GM12878 (cell line): Measurements from ENCODE around the gene PDK3. TPM values are rescaled to one million over a fixed set of nuclear protein-coding genes. Genes with fewer than 3 reads are reported as not detected.

Experiments
- ATAC-seq: fragments of 200-7000 bp; cut with Tn5 transposase; 3 replicates; pipeline ENCODE4 v1.9.1; 2020; ENCODE audit warnings: mild to moderate bottlenecking, moderate library complexity
- BruUV-seq: library from RNA; stranded (reverse); fragments of 400-500 nt; replicated peaks from 2 replicates; lab custom pipeline; 2021; lab: Mats Ljungman, UMichigan
- CTCF ChIA-PET: fragments of 300-600 bp; sonication (Branson Sonifier 250); formaldehyde crosslinking; extraction: SDS; loops from one replicate; lab custom pipeline; 2021; ENCODE audit warnings: inconsistent platforms; lab: Yijun Ruan, JAX
- POLR2A ChIA-PET: fragments of 350-600 bp; formaldehyde crosslinking; extraction: SDS; loops from one replicate; lab custom pipeline; 2021; ENCODE audit warnings: inconsistent platforms; lab: Charles Lee
- RAD21 ChIA-PET: fragments of 300-600 bp; sonication (Branson Sonifier 250); formaldehyde crosslinking; loops from one replicate; lab custom pipeline; 2023; ENCODE audit warnings: antibody characterized with exemption; ENCODE audit not compliant: unreplicated experiment; lab: Charles Lee
- SMC1A ChIA-PET: fragments of 300-600 bp; sonication (Branson Sonifier 250); formaldehyde crosslinking; loops from one replicate; lab custom pipeline; 2023; ENCODE audit not compliant: unreplicated experiment, uncharacterized antibody; lab: Charles Lee
- DNase-seq: peaks from one replicate; pipeline ENCODE4 v3.0.0-alpha.2; 2011; ENCODE audit warnings: low read depth, low spot score
- FAIRE-seq: peaks from 3 replicates; lab custom pipeline; 2011; peaks lifted over from hg19 to GRCh38; lab: Jason Lieb, UNC
- H2AFZ ChIP-seq: 2 replicates; pipeline ENCODE4 v1.6.0; 2011; ENCODE audit warnings: low read depth, low read length, control low read depth; ENCODE audit not compliant: control insufficient read depth
- H3K27ac ChIP-seq: 2 replicates; pipeline ENCODE4 v1.5.1; 2011; ENCODE audit warnings: control low read depth; ENCODE audit not compliant: control insufficient read depth, insufficient read depth
- H3K27me3 ChIP-seq, 2 experiments: replicated peaks in 1 of 2; 2 replicates each; pipeline versions ENCODE4 v1.6.0 to v1.6.1; 2011; ENCODE audit warnings: low read length in 1 of 2; ENCODE audit not compliant: control insufficient read depth in 2 of 2, insufficient read depth in 2 of 2
- H3K36me3 ChIP-seq, 2 experiments: 2 replicates each; pipeline ENCODE4 v1.5.1; 2011; ENCODE audit warnings: low read length in 1 of 2; ENCODE audit not compliant: control insufficient read depth in 2 of 2, insufficient read depth in 2 of 2
- H3K4me1 ChIP-seq: 2 replicates; pipeline ENCODE4 v1.6.1; 2011; ENCODE audit warnings: mild to moderate bottlenecking, low read length, moderate library complexity, mixed read lengths; ENCODE audit not compliant: control insufficient read depth, insufficient read depth
- H3K4me2 ChIP-seq: 2 replicates; pipeline ENCODE4 v1.6.0; 2011; ENCODE audit warnings: control low read depth; ENCODE audit not compliant: control insufficient read depth, insufficient read depth
- H3K4me3 ChIP-seq: fragments of 200-600 bp; sonication (generic); 2 replicates; pipeline ENCODE4 v1.5.1; 2016
- H3K79me2 ChIP-seq: 2 replicates; pipeline ENCODE4 v1.6.0; 2011; ENCODE audit warnings: low read length; ENCODE audit not compliant: control insufficient read depth, insufficient read depth
- H3K9ac ChIP-seq: 2 replicates; pipeline ENCODE4 v1.8.0; 2011; ENCODE audit warnings: low read length, control low read depth, mixed read lengths; ENCODE audit not compliant: control insufficient read depth, insufficient read depth
- H3K9me3 ChIP-seq: replicated peaks from 3 replicates; pipeline ENCODE4 v1.5.1; 2011; ENCODE audit warnings: mild to moderate bottlenecking, low read length; ENCODE audit not compliant: control insufficient read depth, insufficient read depth
- H4K20me1 ChIP-seq: 2 replicates; pipeline ENCODE4 v1.6.0; 2011; ENCODE audit not compliant: control insufficient read depth, insufficient read depth
- BMI1 ChIP-seq: fragments of 450-650 bp; IDR thresholded peaks from 2 replicates; pipeline ENCODE4 v1.6.1; 2016; ENCODE audit warnings: mild to moderate bottlenecking, moderate library complexity, borderline replicate concordance
- ZNF24 ChIP-seq: fragments of 450-650 bp; IDR thresholded peaks from 2 replicates; pipeline ENCODE4 v1.6.1; 2017; ENCODE audit warnings: antibody characterized with exemption, mild to moderate bottlenecking
- WGBS: methylation state at CpG from one replicate; pipeline ENCODE4 v1.1.6; 2016; ENCODE audit warnings: low lambda C conversion rate; ENCODE audit not compliant: insufficient replicate concordance, insufficient coverage; ENCODE audit errors: missing lambda C conversion rate; 5-methylcytosine and 5-hydroxymethylcytosine counted together
- in situ Hi-C: fragments of 300-500 bp; cut with MboI; formaldehyde crosslinking; loops from 9 replicates; pipeline ENCODE4 v1.14.3; 2018; ENCODE audit warnings: mixed read lengths
- intact Hi-C: fragments of 100-400 bp; cut with micrococcal nuclease; formaldehyde crosslinking; loops from one replicate; pipeline ENCODE4 v1.14.2; 2022; ENCODE audit not compliant: unreplicated experiment
- polyA plus RNA-seq, 11 experiments: library from polyadenylated mRNA; depleted of rRNA in 4 of 11; unstranded in 6 of 11; stranded (reverse) in 5 of 11; fragments of >200 nt; fragmentation: Nextera tagmentation in 4 of 11; fragmentation: Illumina TruSeq in 1 of 11; extraction: Ambion mirVana in 4 of 11; extraction: Trizol in 1 of 11; gene quantifications; 1 replicate in 1 of 11; 2 replicates in 10 of 11; pipeline versions ENCODE4 v1.2.1 to v1.2.3, GENCODE V29; 2011 to 2016; ENCODE audit warnings: inconsistent platforms in 2 of 11, missing spikeins in 2 of 11, low read depth in 1 of 11
- small RNA-seq: library from RNA; depleted of rRNA; stranded (forward); fragments of <200 nt; gene quantifications from one replicate; pipeline ENCODE3, GENCODE V24; 2014
- total RNA-seq, 4 experiments: library from RNA; depleted of rRNA in 3 of 4; stranded (reverse); fragments of >200 nt in 3 of 4; fragmentation: Illumina TruSeq in 1 of 4; extraction: Trizol in 1 of 4; gene quantifications; 2 replicates each; pipeline versions ENCODE4 v1.2.1 to v1.2.3, GENCODE V29; 2013 to 2021
- TF ChIP-seq, protein P1 (sequence below): fragments of 450-650 bp; IDR thresholded peaks from 2 replicates; pipeline ENCODE4 v1.6.1; 2014; ENCODE audit warnings: mild to moderate bottlenecking

PDK3 gene
- total and polyA plus RNA-seq, 10 of the 15 experiments (the other 5 are each of a cell fraction or from before 2014, with no cell fraction given): 4.2 to 54.6 (median 21.9) TPM

DNA sequence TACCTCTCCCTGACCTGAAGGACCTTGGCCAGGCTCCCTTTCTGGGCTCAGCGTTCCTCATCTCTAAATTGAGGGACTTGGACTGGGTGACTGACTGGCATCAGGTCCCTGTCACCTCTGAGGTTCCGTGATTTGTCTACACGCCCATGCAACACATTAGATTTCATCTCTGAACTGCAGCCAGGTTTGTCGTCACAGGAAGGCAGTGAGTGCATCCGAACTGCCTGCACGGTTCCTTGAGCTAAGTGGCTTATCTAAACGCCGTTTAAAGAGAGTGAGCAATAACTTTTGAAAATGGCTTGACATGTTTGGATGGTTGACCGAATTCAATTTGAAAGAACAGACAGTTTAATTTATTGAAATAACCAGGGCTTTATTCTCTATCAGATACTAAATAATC, 112.0 kb downstream of the PDK3 start:
- Histone ChIP-seq H3K79me2 (no peaks in the 10 kb centered on the region), H3K36me3 (no peaks in the 10 kb centered on the region), H3K4me3 (no peak overlapping the region), H2AFZ (no peak overlapping the region), H3K27ac (no peak overlapping the region), H3K27me3 (no peaks in the 10 kb centered on the region), H3K4me1 (no peaks in the 10 kb centered on the region), H3K9ac (no peak overlapping the region), H3K4me2 (no peak overlapping the region), H4K20me1 (no peaks in the 10 kb centered on the region), H3K9me3 (no peaks in the 10 kb centered on the region)
- ChIA-PET SMC1A (interaction anchor here (0.6 kb wide), 1 partner anchor 33 kb away, joined by 3 read pairs; no protein-coding TSS in a partner anchor), CTCF (interaction anchor here (0.6 to 1.3 kb wide), 3 partner anchors 11 to 21 kb away, joined by 3 to 4 read pairs (median 3); no protein-coding TSS in a partner anchor), RAD21 (no interaction called here), POLR2A (no interaction called here)
- FAIRE-seq (no peak), DNase-seq (no peak), ATAC-seq (no peak)
- in situ Hi-C loops: no loop called here
- intact Hi-C loops: no loop called here
- no TSS peak for BruUV-seq
- TF ChIP-seq ZNF24 (no peak), BMI1 (no peak)
- TF ChIP-seq, protein P1, sequence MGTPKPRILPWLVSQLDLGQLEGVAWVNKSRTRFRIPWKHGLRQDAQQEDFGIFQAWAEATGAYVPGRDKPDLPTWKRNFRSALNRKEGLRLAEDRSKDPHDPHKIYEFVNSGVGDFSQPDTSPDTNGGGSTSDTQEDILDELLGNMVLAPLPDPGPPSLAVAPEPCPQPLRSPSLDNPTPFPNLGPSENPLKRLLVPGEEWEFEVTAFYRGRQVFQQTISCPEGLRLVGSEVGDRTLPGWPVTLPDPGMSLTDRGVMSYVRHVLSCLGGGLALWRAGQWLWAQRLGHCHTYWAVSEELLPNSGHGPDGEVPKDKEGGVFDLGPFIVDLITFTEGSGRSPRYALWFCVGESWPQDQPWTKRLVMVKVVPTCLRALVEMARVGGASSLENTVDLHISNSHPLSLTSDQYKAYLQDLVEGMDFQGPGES: no peak
- WGBS: 48% methylated on average over 9 of the region's 9 CpGs

Small RNAs within 50 kb of the gene (small RNA-seq; reads per million reads assigned to genes)
- not detected for gene SNRPEP9

Other genes starting within 250 kb of the PDK3 start
- gene SUPT20HL2, start 151.2 kb upstream of the PDK3 start, total RNA-seq (2014; rRNA removed): not detected in 2 replicates
- not detected in 2 replicates for gene SUPT20HL2, start 151.2 kb upstream of the PDK3 start, total RNA-seq (2014; rRNA removed; fragmentation: Illumina TruSeq; extraction: Trizol)
- gene SUPT20HL2, start 151.2 kb upstream of the PDK3 start, total RNA-seq (2021): not detected in 2 replicates
- gene SUPT20HL2, start 151.2 kb upstream of the PDK3 start, polyA plus RNA-seq (2011; rRNA removed): not detected in 2 replicates
- not detected in 2 replicates for gene SUPT20HL2, start 151.2 kb upstream of the PDK3 start, polyA plus RNA-seq (2014; fragmentation: Illumina TruSeq; extraction: Trizol)
- gene SUPT20HL2, start 151.2 kb upstream of the PDK3 start, polyA plus RNA-seq (2014; fragmentation: Nextera tagmentation; extraction: Ambion mirVana): not detected
- gene SUPT20HL2, start 151.2 kb upstream of the PDK3 start, polyA plus RNA-seq (2014; rRNA removed): not detected in 2 replicates
- not detected for gene SUPT20HL2, start 151.2 kb upstream of the PDK3 start, polyA plus RNA-seq (2016; fragmentation: Nextera tagmentation; extraction: Ambion mirVana)
- gene SUPT20HL1, start 104.6 kb upstream of the PDK3 start, total RNA-seq (2014; rRNA removed): not detected in 2 replicates
- gene SUPT20HL1, start 104.6 kb upstream of the PDK3 start, total RNA-seq (2014; rRNA removed; fragmentation: Illumina TruSeq; extraction: Trizol): not detected in 2 replicates
- not detected in 2 replicates for gene SUPT20HL1, start 104.6 kb upstream of the PDK3 start, total RNA-seq (2021)
- not detected in 2 replicates for gene SUPT20HL1, start 104.6 kb upstream of the PDK3 start, polyA plus RNA-seq (2011; rRNA removed)
- gene SUPT20HL1, start 104.6 kb upstream of the PDK3 start, polyA plus RNA-seq (2014; fragmentation: Illumina TruSeq; extraction: Trizol): not detected in 2 replicates
- gene SUPT20HL1, start 104.6 kb upstream of the PDK3 start, polyA plus RNA-seq (2014; fragmentation: Nextera tagmentation; extraction: Ambion mirVana): not detected
- gene SUPT20HL1, start 104.6 kb upstream of the PDK3 start, polyA plus RNA-seq (2014; rRNA removed): not detected in 2 replicates
- not detected for gene SUPT20HL1, start 104.6 kb upstream of the PDK3 start, polyA plus RNA-seq (2016; fragmentation: Nextera tagmentation; extraction: Ambion mirVana)
- not detected in 2 replicates for gene PCYT1B, start 182.1 kb downstream of the PDK3 start, total RNA-seq (2014; rRNA removed)
- not detected in 2 replicates for gene PCYT1B, start 182.1 kb downstream of the PDK3 start, total RNA-seq (2014; rRNA removed; fragmentation: Illumina TruSeq; extraction: Trizol)
- 0.08 and 0.10 TPM in 2 replicates for gene PCYT1B, start 182.1 kb downstream of the PDK3 start, total RNA-seq (2021)
- not detected in 2 replicates for gene PCYT1B, start 182.1 kb downstream of the PDK3 start, polyA plus RNA-seq (2011; rRNA removed)
- not detected in 2 replicates for gene PCYT1B, start 182.1 kb downstream of the PDK3 start, polyA plus RNA-seq (2014; fragmentation: Illumina TruSeq; extraction: Trizol)
- gene PCYT1B, start 182.1 kb downstream of the PDK3 start, polyA plus RNA-seq (2014; fragmentation: Nextera tagmentation; extraction: Ambion mirVana): not detected
- not detected in 2 replicates for gene PCYT1B, start 182.1 kb downstream of the PDK3 start, polyA plus RNA-seq (2014; rRNA removed)
- gene PCYT1B, start 182.1 kb downstream of the PDK3 start, polyA plus RNA-seq (2016; fragmentation: Nextera tagmentation; extraction: Ambion mirVana): not detected
- 25.3 and 29.5 TPM in 2 replicates for gene POLA1, start 228.6 kb downstream of the PDK3 start, total RNA-seq (2014; rRNA removed)
- 34.7 and 36.8 TPM in 2 replicates for gene POLA1, start 228.6 kb downstream of the PDK3 start, total RNA-seq (2014; rRNA removed; fragmentation: Illumina TruSeq; extraction: Trizol)
- 24.9 and 25.4 TPM in 2 replicates for gene POLA1, start 228.6 kb downstream of the PDK3 start, total RNA-seq (2021)
- gene POLA1, start 228.6 kb downstream of the PDK3 start, polyA plus RNA-seq (2011; rRNA removed): 10.3 and 12.0 TPM in 2 replicates
- gene POLA1, start 228.6 kb downstream of the PDK3 start, polyA plus RNA-seq (2014; fragmentation: Illumina TruSeq; extraction: Trizol): 26.3 and 29.7 TPM in 2 replicates
- 1 to 10 TPM; 6.5 to 7.0 TPM for gene POLA1, start 228.6 kb downstream of the PDK3 start, polyA plus RNA-seq (2014; fragmentation: Nextera tagmentation; extraction: Ambion mirVana)
- 12.6 and 15.2 TPM in 2 replicates for gene POLA1, start 228.6 kb downstream of the PDK3 start, polyA plus RNA-seq (2014; rRNA removed)
- gene POLA1, start 228.6 kb downstream of the PDK3 start, polyA plus RNA-seq (2016; fragmentation: Nextera tagmentation; extraction: Ambion mirVana): 10 to 100 TPM; 24.2 to 26.5 TPM